H9 (cell line): ENCODE data around the gene VDR. TPM values are rescaled to one million over a fixed set of nuclear protein-coding genes. Genes with fewer than 3 reads are reported as not detected.

Source experiments
- DNase-seq: peaks from one replicate; pipeline ENCODE4 v3.0.0-alpha.2; 2017
- H2AFZ ChIP-seq: one replicate; pipeline ENCODE4 v1.6.1; 2013; ENCODE audit warnings: mild to moderate bottlenecking, low read length, control low read depth, moderate library complexity
- H2AK5ac ChIP-seq: 2 replicates; pipeline ENCODE4 v1.6.1; 2013; ENCODE audit warnings: low read length, control low read depth, mixed read lengths; ENCODE audit not compliant: insufficient read length
- H2BK120ac ChIP-seq: one replicate; pipeline ENCODE4 v1.6.1; 2013; ENCODE audit warnings: low read depth, mild to moderate bottlenecking, low read length, control low read depth, inconsistent platforms; ENCODE audit not compliant: poor library complexity, severe bottlenecking
- H2BK12ac ChIP-seq: 2 replicates; pipeline ENCODE4 v1.6.1; 2013; ENCODE audit warnings: low read length, control low read depth, mixed read lengths, low read depth; ENCODE audit not compliant: insufficient read length
- H2BK15ac ChIP-seq: 2 replicates; pipeline ENCODE4 v1.6.1; 2013; ENCODE audit warnings: low read depth, low read length, control low read depth
- H2BK20ac ChIP-seq: one replicate; pipeline ENCODE4 v1.6.1; 2013; ENCODE audit warnings: low read depth, mild to moderate bottlenecking, low read length, control low read depth, inconsistent platforms; ENCODE audit not compliant: poor library complexity, severe bottlenecking
- H2BK5ac ChIP-seq: 2 replicates; pipeline ENCODE4 v1.6.1; 2013; ENCODE audit warnings: low read length, control low read depth, mixed read lengths; ENCODE audit not compliant: insufficient read length
- H3K14ac ChIP-seq: 2 replicates; pipeline ENCODE4 v1.6.1; 2013; ENCODE audit warnings: low read length, control low read depth; ENCODE audit not compliant: insufficient read depth
- H3K18ac ChIP-seq: 2 replicates; pipeline ENCODE4 v1.6.1; 2013; ENCODE audit warnings: low read depth, mild to moderate bottlenecking, mixed read lengths, low read length, control low read depth; ENCODE audit not compliant: insufficient read length
- H3K23ac ChIP-seq: 2 replicates; pipeline ENCODE4 v1.6.1; 2013; ENCODE audit warnings: low read length, control low read depth, mixed read lengths, low read depth; ENCODE audit not compliant: insufficient read length
- H3K23me2 ChIP-seq: 2 replicates; pipeline ENCODE4 v1.6.1; 2013; ENCODE audit warnings: low read depth, mild to moderate bottlenecking, mixed read lengths, low read length, control low read depth; ENCODE audit not compliant: insufficient read length, poor library complexity, severe bottlenecking
- H3K27ac ChIP-seq: 2 replicates; pipeline ENCODE4 v1.5.1; 2013; ENCODE audit warnings: low read length, control low read depth, mixed read lengths, low read depth; ENCODE audit not compliant: insufficient read length
- H3K27me3 ChIP-seq: 2 replicates; pipeline ENCODE4 v1.6.1; 2013; ENCODE audit warnings: low read length, control low read depth, inconsistent platforms; ENCODE audit not compliant: insufficient read depth
- H3K4ac ChIP-seq: 2 replicates; pipeline ENCODE4 v1.6.1; 2013; ENCODE audit warnings: low read depth, mild to moderate bottlenecking, control low read depth, inconsistent platforms, low read length, moderate library complexity
- H3K4me1 ChIP-seq: 2 replicates; pipeline ENCODE4 v1.6.1; 2013; ENCODE audit warnings: low read length, control low read depth, inconsistent platforms; ENCODE audit not compliant: insufficient read depth
- H3K4me2 ChIP-seq: 2 replicates; pipeline ENCODE4 v1.6.1; 2013; ENCODE audit warnings: low read length, control low read depth, mixed read lengths; ENCODE audit not compliant: insufficient read length, insufficient read depth
- H3K56ac ChIP-seq: 2 replicates; pipeline ENCODE4 v1.6.1; 2013; ENCODE audit warnings: low read depth, mild to moderate bottlenecking, mixed read lengths, low read length, control low read depth; ENCODE audit not compliant: insufficient read length
- H3K79me1 ChIP-seq: 2 replicates; pipeline ENCODE4 v1.6.1; 2013; ENCODE audit warnings: low read depth, mild to moderate bottlenecking, moderate library complexity, low read length, control low read depth, inconsistent platforms; ENCODE audit not compliant: insufficient read depth, poor library complexity, severe bottlenecking
- H3K79me2 ChIP-seq: 2 replicates; pipeline ENCODE4 v1.6.1; 2013; ENCODE audit warnings: low read length, control low read depth, inconsistent platforms; ENCODE audit not compliant: insufficient read depth
- H3K9ac ChIP-seq: 2 replicates; pipeline ENCODE4 v1.6.1; 2013; ENCODE audit warnings: low read length, control low read depth, mixed read lengths; ENCODE audit not compliant: insufficient read length; ENCODE audit errors: extremely low read depth
- H3K9me3 ChIP-seq: one replicate; pipeline ENCODE4 v1.6.1; 2013; ENCODE audit warnings: low read depth, low read length, inconsistent platforms; ENCODE audit not compliant: control insufficient read depth
- H3T11ph ChIP-seq: one replicate; pipeline ENCODE4 v1.6.1; 2013; ENCODE audit warnings: mild to moderate bottlenecking, low read length, control low read depth, inconsistent platforms
- H4K20me1 ChIP-seq: one replicate; pipeline ENCODE4 v1.6.1; 2013; ENCODE audit not compliant: control insufficient read depth, insufficient read length, insufficient read depth
- H4K5ac ChIP-seq: 2 replicates; pipeline ENCODE4 v1.6.1; 2013; ENCODE audit warnings: low read depth, mild to moderate bottlenecking, mixed read lengths, low read length, control low read depth; ENCODE audit not compliant: insufficient read length
- H4K8ac ChIP-seq: replicated peaks from 2 replicates; pipeline ENCODE4 v1.6.1; 2013; ENCODE audit warnings: low read length, control low read depth, mixed read lengths, low read depth; ENCODE audit not compliant: insufficient read length
- H4K91ac ChIP-seq: 2 replicates; pipeline ENCODE4 v1.6.1; 2013; ENCODE audit warnings: low read depth, mild to moderate bottlenecking, moderate library complexity, mixed read lengths, low read length, control low read depth; ENCODE audit not compliant: insufficient read length
- H3K27ac Mint-ChIP-seq, 3 experiments: 2 replicates in 2 of 3; 3 replicates in 1 of 3; pipeline ENCODE4 v1.8.0; 2020 to 2021; ENCODE audit warnings: mixed read lengths in 3 of 3, mild to moderate bottlenecking in 1 of 3, moderate library complexity in 1 of 3
- H3K27me3 Mint-ChIP-seq: 2 replicates; pipeline ENCODE4 v1.8.0; 2021; ENCODE audit warnings: low read depth, mild to moderate bottlenecking, moderate library complexity, mixed read lengths
- H3K36me3 Mint-ChIP-seq, 3 experiments: 2 replicates in 2 of 3; 3 replicates in 1 of 3; pipeline ENCODE4 v1.8.0; 2020 to 2021; ENCODE audit warnings: low read depth in 3 of 3, mixed read lengths in 3 of 3; ENCODE audit not compliant: insufficient read depth in 1 of 3
- H3K4me1 Mint-ChIP-seq, 2 experiments: 2 replicates each; pipeline ENCODE4 v1.8.0; 2020; ENCODE audit warnings: mixed read lengths in 2 of 2
- H3K4me3 Mint-ChIP-seq, 2 experiments: 2 replicates in 1 of 2; 3 replicates in 1 of 2; pipeline ENCODE4 v1.8.0; 2020 to 2021; ENCODE audit warnings: mild to moderate bottlenecking in 2 of 2, mixed read lengths in 2 of 2, moderate library complexity in 1 of 2
- H3K9me3 Mint-ChIP-seq, 2 experiments: 2 replicates in 1 of 2; 3 replicates in 1 of 2; pipeline ENCODE4 v1.8.0; 2020; ENCODE audit warnings: mild to moderate bottlenecking in 2 of 2, mixed read lengths in 2 of 2, moderate library complexity in 1 of 2
- WGBS: extraction: QIAGEN DNeasy Blood & Tissue Kit; methylation state at CpG from one replicate; pipeline ENCODE4 v1.1.7; 2013; ENCODE audit warnings: missing lambda C conversion rate, low lambda C conversion rate, mixed read lengths; ENCODE audit not compliant: insufficient read length; ENCODE audit errors: extremely low coverage; 5-methylcytosine and 5-hydroxymethylcytosine counted together
- total RNA-seq: library from RNA; stranded (reverse); gene quantifications from 2 replicates; pipeline ENCODE4 v1.2.1, GENCODE V29; 2021
- TF ChIP-seq, protein P1 (sequence below): fragments of 200-600 bp; sonication (generic); conservative IDR thresholded peaks from 3 replicates; pipeline ENCODE4 v1.8.0; 2021; ENCODE audit warnings: antibody characterized with exemption, mild to moderate bottlenecking

The VDR gene
- total RNA-seq, 1 experiment from 2014 or later: 0.61 TPM

DNA sequence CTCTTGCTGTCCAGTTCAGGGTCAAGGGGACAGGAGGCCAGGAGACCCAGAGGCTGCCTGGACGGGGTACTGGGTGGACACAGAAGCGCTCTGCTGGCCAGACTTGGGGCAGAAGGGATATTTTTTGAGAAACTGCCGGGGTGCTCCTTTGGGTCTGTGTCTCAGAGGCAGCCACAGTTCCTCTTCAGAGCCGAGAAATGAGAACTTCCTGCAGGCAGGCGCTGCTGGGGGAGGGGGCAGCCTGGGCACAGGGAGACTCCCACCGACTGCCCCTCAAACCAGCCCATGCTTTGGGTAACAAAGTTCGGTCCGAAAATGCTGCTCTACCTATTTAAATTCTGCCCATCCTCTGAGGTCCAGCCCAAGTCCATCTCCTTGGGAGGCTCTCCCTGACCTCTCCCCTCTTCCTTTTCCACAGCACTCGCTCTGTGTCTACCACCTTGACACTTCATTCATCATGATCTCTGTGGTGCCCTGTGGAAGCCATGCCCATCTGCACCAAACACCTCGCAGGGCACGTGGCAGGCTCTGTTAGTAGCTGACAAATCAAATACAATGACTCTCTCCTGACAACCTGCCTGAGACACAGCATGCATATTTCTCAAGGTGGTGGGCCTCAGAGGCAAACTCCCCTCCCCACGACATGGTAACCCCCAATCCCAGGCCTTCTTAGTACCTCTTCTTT lies 101.5 kb downstream of the VDR start:
- Histone ChIP-seq H2AFZ (no peak overlapping the region), H3T11ph (no peak overlapping the region), H2BK12ac (no peak overlapping the region), H3K27me3 (no peaks in the 10 kb centered on the region), H3K9me3 (no peaks in the 10 kb centered on the region), H2BK5ac (no peak overlapping the region), H4K20me1 (no peaks in the 10 kb centered on the region), H3K23ac (no peak overlapping the region), H3K14ac (no peak overlapping the region), H4K8ac (no peak overlapping the region), H3K79me1 (no peaks in the 10 kb centered on the region), H2BK120ac (no peak overlapping the region), H3K4me2 (no peak overlapping the region), H3K4ac (no peak overlapping the region), H3K27ac (no peak overlapping the region), H4K91ac (no peak overlapping the region), H4K5ac (no peak overlapping the region), H3K18ac (no peak overlapping the region), H3K79me2 (peaks cover 8% of the 10 kb centered on the region; the same call in 1 of the 2 replicates), H3K9ac (no peak overlapping the region), H2AK5ac (no peak overlapping the region), H2BK15ac (no peak overlapping the region), H3K56ac (no peak overlapping the region), H3K23me2 (no peaks in the 10 kb centered on the region), H3K4me1 (peaks cover 2% of the 10 kb centered on the region; the same call in 1 of the 2 replicates), H2BK20ac (no peak overlapping the region)
- TF ChIP-seq, protein P1, sequence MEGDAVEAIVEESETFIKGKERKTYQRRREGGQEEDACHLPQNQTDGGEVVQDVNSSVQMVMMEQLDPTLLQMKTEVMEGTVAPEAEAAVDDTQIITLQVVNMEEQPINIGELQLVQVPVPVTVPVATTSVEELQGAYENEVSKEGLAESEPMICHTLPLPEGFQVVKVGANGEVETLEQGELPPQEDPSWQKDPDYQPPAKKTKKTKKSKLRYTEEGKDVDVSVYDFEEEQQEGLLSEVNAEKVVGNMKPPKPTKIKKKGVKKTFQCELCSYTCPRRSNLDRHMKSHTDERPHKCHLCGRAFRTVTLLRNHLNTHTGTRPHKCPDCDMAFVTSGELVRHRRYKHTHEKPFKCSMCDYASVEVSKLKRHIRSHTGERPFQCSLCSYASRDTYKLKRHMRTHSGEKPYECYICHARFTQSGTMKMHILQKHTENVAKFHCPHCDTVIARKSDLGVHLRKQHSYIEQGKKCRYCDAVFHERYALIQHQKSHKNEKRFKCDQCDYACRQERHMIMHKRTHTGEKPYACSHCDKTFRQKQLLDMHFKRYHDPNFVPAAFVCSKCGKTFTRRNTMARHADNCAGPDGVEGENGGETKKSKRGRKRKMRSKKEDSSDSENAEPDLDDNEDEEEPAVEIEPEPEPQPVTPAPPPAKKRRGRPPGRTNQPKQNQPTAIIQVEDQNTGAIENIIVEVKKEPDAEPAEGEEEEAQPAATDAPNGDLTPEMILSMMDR: no peak
- Mint-ChIP-seq H3K27me3 (no peaks in the 10 kb centered on the region; the same call in 1 of the 2 replicates), H3K4me3 (no peak overlapping the region), H3K9me3 (no peaks in the 10 kb centered on the region), H3K4me1 (peaks cover 45 to 55% of the 10 kb centered on the region in 2 experiments), H3K36me3 (peaks cover 2 to 23% (median 17%) of the 10 kb centered on the region in 3 experiments; a peak in 6 of 7 replicates), H3K27ac (peak overlapping the region in 1 of 3 experiments; percentile 46; a peak in 1 of 7 replicates)
- DNase-seq: no peak
- WGBS: no CpG with 5 or more reads among the region's 12 CpGs
